ENCODE measurements around the gene ATP11A.

ATP11A gene

GRCh38 chr13:112741835-112742570, 52.2 kb downstream of the ATP11A start (continued):
- TF ChIP-seq ZNF112 (tag by site-specific recombination; IDR thresholded peaks at IDR 0.05) (no peak), TCF7L2 (IDR thresholded peaks at IDR 0.05; ENCODE audit: borderline replicate concordance, low read depth, low read length) (no peak), ZSCAN5A (tag by site-specific recombination; IDR thresholded peaks at IDR 0.05) (no peak)

GRCh38 chr13:112742583-112742982, 52.7 kb downstream of the ATP11A start:
- peak; percentile 68; the same call in 1 of the 2 replicates for TF ChIP-seq SCRT1 (tag by site-specific recombination; IDR thresholded peaks at IDR 0.05; ENCODE audit: borderline replicate concordance)
- peak; percentile 52 for TF ChIP-seq SCRT2 (tag by site-specific recombination; IDR thresholded peaks at IDR 0.05)
- no peak for TF ChIP-seq ZNF571 (tag by site-specific recombination; IDR thresholded peaks at IDR 0.05)
- TF ChIP-seq ZBTB10 (tag by site-specific recombination; IDR thresholded peaks at IDR 0.05) = no peak
- ChIA-PET POLR2A (no interaction called here), CTCF (no interaction called here)
- no peak overlapping the region for H3K4me3 ChIP-seq (ENCODE audit: low read depth, low read length)
- no peak overlapping the region for H3K27ac ChIP-seq (ENCODE audit: extremely low read depth, low read depth, low read length)
- H3K4me1 ChIP-seq (ENCODE audit: control insufficient read depth, insufficient read depth, low read length) = no peaks in the 10 kb centered on the region
- H3K36me3 ChIP-seq (ENCODE audit: control insufficient read depth in 2 of 2, insufficient read depth in 1 of 2, low read length in 2 of 2) = no peaks in the 10 kb centered on the region
- no peaks in the 10 kb centered on the region for H3K9me3 ChIP-seq (ENCODE audit: control insufficient read depth, insufficient read depth, low read depth, low read length)

- Histone ChIP-seq H3K9me3 (ENCODE audit: control insufficient read depth, insufficient read depth, low read depth, low read length) (no peaks in the 10 kb centered on the region), H3K36me3 (ENCODE audit: control insufficient read depth in 2 of 2, insufficient read depth in 1 of 2, low read length in 2 of 2) (no peaks in the 10 kb centered on the region), H3K4me1 (ENCODE audit: control insufficient read depth, insufficient read depth, low read length) (no peaks in the 10 kb centered on the region), H3K27ac (ENCODE audit: extremely low read depth, low read depth, low read length) (no peak overlapping the region), H3K4me3 (ENCODE audit: low read depth, low read length) (no peak overlapping the region)
- ChIA-PET CTCF (no interaction called here), POLR2A (no interaction called here)
- TF ChIP-seq ZNF654 (tag by site-specific recombination; IDR thresholded peaks at IDR 0.05; ENCODE audit: low read depth) = no peak
- TF ChIP-seq ZNF707 (tag by site-specific recombination; IDR thresholded peaks at IDR 0.05) = no peak
- TF ChIP-seq ZNF76 (tag by site-specific recombination; IDR thresholded peaks at IDR 0.05; ENCODE audit: borderline replicate concordance, low read depth) = no peak
- no peak for TF ChIP-seq ZBTB49 (tag by site-specific recombination; IDR thresholded peaks at IDR 0.05; ENCODE audit: low read depth)
Measured at GRCh38 chr13:112743451-112744167, 53.8 kb downstream of the ATP11A start.

Measured in HEK293 (cell line).